GM21423 (cell line): Measurements from ENCODE around the gene GALNT10.
A peak's percentile ranks its signal among the peaks of the same experiment; 100 is the strongest.
"Not testable (repeated sequence)": the region's sequence is repeated elsewhere in the genome, so short reads cannot be mapped to it uniquely, and the experiment has no call there.

Experiments used
- ATAC-seq: cut with Tn5 transposase; IDR thresholded peaks from one replicate; pipeline ENCODE4 v1.9.1; 2021; ENCODE audit warnings: mild to moderate bottlenecking, moderate library complexity; ENCODE audit not compliant: unreplicated experiment

The GALNT10 gene, protein sequence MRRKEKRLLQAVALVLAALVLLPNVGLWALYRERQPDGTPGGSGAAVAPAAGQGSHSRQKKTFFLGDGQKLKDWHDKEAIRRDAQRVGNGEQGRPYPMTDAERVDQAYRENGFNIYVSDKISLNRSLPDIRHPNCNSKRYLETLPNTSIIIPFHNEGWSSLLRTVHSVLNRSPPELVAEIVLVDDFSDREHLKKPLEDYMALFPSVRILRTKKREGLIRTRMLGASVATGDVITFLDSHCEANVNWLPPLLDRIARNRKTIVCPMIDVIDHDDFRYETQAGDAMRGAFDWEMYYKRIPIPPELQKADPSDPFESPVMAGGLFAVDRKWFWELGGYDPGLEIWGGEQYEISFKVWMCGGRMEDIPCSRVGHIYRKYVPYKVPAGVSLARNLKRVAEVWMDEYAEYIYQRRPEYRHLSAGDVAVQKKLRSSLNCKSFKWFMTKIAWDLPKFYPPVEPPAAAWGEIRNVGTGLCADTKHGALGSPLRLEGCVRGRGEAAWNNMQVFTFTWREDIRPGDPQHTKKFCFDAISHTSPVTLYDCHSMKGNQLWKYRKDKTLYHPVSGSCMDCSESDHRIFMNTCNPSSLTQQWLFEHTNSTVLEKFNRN

DNA sequence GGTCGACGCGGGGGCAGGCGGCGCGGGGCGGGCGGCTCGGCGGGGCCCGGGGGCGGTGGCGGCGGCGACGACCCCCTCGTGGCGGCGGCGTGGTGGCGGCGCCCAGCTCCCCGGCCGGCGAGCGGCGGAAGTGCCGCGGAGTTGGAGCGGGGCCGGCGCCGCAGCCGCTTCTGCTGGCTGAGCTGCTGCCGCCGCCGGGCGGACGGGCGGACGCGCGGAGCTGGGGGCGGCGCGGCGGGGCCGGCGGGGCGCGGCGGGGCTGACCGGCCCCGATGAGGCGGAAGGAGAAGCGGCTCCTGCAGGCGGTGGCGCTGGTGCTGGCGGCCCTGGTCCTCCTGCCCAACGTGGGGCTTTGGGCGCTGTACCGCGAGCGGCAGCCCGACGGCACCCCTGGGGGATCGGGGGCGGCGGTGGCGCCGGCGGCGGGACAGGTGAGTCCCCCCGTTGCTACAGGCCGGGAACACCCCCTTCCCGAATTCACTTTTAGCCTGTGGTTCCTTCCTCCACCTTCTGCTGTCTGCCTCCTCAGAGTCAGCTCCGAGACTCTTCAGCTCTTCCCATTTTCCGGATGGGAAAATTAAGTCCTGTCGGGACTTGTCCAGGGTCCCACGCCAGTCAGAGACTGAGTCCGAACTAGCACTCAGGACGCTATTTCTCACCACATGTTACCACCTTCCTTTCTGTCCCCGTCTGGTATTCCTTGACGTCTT is at the start of gene GALNT10:
GALNT10 (plus strand) TSS at position 139 of the 710 bp plus-strand sequence; CDS start at position 273, 134 bp downstream.
- peak; percentile 72 for ATAC-seq

DNA sequence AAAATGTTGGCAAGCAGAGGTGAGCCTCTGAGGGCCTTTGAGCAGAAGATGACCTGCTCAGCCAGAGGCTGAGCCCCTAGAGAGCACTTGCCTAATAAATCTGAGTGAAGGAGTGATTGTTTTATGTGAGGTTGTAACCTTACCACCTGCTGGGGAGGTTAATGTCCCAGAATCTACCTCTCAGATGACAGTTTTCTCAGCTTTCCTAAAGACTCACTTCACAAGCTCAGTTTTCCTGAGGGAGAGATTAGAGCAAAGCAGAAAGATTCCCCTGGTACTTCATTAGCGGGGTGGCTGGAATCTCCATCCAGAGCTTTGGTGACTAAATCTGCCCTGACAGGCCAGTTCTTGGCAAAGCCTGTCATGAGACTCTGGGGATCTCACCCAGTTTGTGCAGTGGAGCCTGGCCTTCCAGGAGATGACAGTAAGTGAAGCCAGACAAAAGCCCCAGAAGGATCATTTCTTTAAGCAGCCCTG is 48.8 kb upstream of the GALNT10 start:
- ATAC-seq = no peak

DNA sequence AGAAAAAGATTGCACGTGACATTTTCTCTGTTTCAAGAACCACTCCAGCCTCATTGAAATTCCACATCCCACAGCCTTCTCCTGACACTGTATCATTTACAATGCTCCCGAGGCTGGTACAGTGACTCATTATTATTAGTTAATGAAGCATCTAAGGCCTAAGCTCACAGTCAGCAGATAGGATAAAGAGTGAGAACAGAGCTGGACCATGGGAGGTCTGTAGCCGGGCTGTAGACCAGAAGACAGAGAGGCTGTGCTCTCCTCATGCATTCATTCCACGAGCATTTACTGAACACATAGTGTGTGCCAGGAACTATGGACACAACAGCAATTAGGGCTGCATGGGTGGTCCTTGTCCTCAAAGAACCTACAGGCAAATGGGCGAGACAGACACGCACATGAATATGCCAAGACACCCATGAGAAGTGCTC is 47.3 kb upstream of the GALNT10 start:
- ATAC-seq = no peak

DNA sequence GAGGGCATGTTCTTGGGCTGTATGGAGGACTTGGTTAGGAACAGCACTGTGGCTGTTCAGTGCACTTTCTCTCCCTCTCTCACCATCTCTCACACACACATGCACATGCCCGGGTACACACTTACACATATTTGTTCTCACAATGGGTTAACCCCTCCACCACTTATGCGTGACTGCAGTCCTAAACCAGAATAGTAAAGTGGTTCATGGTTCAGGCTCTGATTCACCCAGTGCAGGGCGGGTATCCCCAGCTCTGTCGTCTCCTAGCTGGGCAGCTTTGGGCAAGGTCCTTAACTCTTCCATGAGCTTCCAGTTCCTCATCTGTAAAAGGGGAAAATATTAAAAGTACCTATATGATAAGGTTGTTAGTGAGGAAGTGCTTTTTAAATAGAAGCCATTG is 45.3 kb upstream of the GALNT10 start:
- no peak for ATAC-seq

DNA sequence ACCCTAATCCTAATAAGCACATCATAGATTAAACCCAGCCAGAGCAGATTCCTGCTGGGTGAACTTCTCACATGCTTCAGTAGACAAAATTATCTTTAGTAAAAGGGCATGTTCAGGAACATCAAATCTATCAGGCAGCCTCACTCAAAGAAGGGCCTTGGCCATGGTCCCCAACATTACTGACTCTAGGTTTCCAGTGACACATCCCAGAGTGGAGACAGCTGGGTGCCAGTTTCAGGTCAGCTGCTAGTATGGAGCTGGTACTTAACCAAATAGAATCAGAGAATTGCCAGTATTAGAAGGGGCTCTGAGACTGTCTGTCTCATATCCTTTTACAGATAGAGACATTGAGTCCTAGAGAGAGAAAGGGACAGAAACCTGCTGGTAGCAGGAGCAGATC is 44.1 kb upstream of the GALNT10 start:
- ATAC-seq = no peak

DNA sequence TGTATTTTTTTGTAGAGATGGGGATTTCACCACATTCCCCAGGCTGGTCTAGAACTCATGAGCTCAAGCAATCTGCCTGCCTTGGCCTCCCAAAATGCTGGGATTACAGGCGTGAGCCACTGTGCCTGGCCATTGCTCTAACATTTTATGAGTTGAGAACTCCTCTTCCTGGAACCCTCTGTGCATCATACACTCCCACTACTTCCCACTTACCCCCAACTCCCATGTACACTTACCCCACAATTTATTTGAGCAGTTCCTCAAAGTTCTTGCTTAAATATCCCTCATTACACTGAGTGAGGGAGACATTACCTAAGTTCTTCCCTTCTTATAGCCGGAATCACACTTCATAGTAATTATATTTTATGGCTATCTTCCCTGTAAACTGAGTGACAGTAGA is 42.9 kb upstream of the GALNT10 start:
- ATAC-seq = no peak

DNA sequence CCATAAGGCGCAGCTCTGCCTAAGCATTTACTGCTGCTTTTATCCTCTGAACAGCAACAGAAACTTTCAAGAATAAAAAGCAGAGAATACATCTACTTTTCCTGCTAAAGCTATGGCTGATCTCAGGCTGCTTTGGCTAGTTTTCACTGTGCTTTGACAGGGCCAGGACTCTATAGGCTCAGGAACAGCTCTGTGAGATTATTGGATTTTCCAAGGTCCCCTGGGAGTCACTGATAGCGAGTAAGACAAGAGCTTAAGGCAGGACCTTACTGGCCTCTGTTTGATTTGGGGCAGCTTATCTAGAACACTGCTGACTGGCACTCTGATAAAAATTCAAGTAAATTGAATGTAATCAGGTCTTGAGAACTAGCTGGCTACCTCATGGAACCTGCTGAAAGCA is 40.1 kb upstream of the GALNT10 start:
- not testable (repeated sequence) for ATAC-seq

DNA sequence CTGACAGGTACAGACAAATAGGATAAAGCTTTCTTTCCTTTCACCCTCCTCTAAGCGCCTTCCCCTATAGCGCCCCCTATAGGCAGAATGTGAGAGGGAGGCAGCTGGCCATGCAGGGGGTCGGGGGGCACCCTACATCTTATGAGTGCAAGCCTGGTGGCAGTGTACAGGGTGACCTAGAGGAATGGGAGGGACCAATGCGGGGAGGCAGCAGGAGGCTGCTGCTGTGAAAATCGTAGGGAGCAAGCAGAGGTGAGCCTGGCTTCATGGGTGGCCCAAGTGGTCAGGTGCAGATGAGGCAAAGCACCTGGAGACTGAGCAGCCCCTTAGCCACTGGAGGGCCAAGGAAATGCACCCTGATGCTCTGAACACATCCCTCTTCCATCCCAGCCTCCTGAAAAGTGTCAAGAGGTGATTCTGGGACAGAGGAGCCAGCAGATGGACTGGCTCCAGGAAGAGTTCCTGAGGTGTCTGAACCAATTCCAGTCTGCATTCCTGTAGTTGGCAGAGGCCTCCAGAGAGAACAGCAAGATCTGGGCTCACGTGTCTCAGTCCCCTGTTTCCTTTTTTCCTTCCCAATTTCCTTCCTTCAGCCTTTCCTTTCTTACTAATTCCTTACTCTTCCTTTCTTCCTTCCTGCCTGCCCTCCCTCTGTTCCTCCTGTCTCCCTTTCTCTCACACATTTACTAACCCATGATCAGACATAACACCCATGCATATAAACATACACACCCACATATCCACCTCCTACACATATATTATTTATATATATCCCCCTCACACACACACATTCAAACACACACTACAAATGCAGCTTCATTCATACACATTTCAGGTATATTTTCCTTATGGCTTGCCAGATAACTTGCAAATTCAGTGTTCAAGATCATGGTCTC is 32.8 kb upstream of the GALNT10 start:
- ATAC-seq = no peak

DNA sequence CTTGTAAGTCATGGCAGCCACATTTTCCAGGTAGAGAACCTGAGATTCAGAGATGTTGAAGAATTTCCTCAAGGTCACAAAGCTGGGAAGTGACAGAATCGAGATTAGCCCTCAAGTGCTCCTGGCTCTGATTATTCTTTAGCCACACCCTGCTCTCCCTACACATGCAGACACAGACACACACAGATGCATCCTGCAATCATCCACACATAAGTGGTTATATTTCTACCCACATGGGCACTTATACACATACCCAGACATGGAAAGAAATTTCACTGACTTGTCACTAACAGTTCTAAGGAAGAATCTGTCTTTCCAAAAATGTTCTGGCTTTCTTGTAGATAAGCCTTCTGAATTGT is 32.2 kb upstream of the GALNT10 start:
- ATAC-seq = no peak

DNA sequence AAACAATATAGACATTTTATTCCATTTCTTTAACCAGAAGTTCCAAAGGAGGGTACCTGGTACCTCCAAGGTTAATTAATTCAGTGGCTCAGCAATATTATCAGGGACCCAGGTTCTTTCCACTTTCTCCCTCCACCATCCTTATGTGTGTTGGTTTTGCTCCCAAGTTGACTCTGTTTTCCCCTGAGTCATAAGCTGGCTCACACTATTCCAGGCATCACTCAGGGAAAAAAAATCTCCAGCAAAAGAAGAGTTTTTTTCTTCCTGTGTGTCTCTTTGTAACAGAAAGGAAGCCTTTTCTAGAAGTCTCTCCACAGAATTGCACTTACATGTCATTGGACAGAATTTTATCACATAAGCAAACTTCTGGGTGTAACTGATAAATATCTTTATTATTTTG is 31.2 kb upstream of the GALNT10 start:
- no peak for ATAC-seq

DNA sequence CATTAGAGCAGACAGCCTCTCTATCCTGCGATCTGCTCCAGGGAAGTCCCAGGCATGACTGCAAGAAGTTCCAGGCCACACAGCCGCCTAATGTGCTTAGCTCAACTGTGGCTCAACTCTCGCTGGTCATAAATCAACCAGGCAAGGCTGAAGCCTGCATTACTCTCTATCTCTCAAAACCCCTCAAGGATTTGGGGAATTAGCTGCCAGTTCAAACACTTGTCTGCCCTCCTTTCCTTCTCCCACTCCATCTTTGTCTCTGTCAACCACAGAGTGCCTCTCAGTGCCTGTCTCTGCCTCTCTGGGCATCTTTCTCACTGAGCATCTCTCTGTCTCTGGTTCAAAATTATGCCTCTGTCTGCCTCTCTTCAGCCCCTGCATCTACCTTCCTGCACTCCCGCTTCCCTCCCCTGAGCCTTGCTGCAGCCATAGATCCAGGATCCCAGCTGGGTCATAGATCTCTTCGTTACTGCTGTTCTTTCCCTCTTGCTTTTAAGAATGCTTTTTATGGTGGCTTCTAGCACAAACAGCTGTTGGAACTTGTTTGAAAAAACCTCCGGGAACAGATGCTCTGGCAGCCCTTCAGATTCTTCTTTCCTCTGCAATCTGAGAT is 27.9 kb upstream of the GALNT10 start:
- no peak for ATAC-seq

DNA sequence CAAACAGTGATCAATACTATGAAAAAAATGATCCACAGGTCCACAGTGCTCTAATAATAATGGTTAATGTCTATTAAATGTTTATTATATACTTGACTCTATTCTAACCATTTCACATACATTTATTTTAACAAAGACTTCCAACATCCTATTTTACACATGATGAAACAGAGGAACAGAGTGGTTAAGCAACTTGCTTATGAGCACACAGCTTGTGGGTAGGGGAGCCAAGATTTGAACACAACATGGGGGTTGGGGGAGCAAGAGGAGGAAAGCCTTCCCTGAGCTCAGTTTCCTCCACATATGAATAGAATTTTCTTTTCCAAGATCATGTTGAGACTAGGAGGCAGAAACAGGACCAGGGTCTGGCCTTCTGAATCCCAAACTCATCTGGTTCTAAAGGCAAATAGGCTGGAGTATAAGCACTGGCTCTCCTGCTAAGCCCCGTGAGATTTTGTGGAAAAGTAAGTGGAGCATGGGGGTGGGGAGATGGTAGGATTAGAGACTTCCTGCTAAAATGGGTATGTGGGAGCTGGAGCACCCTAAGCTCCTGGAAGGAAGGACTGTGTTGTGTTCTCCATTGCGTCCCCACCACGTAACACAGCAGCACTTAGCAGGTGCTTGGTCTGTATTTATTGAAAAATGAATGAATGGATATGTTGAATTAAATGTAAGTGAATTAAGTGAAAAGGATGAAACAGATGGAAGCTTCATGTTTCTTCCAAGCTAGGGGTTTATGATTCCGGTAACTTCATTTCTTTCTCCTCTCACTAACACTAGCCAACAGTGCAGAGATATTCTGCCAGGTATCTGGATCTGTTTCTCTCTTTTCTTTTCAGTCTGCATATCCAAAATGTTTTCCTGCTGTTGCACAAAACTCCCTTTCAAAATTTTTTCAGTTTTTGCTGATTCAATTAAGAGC is 26.9 kb upstream of the GALNT10 start:
- ATAC-seq = no peak

DNA sequence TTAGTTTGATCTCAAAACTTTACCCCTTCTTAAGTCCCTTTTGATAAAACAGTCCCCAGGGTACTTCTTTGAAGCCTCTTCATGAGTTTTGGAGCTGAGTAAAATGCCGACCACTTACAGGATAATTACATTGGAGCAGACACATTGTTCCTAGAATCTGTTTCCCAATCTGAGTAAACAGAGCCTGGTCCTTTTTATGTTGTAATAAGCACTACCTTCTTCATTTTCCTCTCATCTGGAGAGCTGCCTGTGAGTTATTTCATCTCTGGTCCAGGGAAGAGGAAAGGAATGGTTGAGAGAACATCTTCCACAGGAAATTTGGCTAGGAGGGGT is 26.3 kb upstream of the GALNT10 start:
- no peak for ATAC-seq

DNA sequence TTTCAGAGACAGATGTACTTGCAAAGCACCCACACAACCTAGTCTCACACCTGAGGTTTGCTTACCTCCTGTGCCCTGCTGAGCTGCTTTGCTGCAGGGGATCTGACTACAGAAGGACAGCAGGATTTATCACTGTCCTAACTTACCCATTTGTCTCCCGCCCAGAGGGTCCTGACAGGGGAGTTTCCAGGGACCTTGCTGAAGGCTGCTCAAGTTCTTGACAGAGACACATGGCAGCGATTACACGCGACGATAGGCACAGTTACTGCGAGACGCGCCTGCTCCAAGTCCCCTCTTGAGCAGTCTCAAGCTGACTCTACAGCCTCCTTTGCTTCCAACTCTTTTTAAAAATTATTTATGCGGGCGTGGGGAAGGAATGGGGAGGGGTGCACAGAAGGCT is 24.6 kb upstream of the GALNT10 start:
- ATAC-seq = no peak

DNA sequence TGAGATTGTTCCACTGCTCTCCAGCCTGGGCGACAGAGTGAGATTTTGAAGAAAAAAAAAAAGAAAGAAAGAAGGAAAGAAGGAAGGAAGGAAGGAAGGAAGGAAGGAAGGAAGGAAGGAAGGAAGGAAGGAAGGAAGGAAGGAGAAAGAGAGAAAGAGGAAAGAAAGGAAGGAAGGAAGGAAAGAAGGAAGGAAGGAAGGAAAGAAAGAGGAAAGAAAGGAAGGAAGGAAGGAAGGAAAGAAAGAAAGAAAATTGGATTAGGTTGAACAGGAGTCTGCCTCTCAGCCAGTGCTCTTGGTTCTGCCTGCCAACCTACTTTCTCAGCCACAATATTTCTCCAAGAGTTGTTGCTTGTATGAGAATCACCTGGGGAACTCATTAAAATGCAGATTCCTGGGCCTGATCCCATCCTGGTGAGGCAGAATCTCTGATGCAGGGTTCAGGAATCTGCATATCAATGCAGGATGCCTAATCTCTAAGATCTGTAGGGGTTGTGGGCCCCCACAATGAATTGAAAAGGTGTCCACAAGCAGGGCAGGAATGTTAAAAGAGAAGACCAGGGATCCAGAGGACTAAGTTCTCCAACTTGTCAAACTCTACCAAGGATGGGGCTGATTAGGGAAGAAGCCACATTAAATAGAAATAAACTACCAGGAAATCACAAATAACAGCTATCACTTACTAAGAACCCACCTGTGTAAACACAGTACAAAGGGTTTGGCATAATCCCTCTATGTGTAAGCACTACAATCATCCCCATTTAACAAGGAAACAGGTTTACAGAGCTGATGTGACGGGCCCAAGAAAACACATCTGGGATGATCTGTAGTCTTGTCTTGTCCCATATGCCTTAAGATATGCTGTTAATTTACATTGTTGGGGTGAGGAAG is 23.4 kb upstream of the GALNT10 start:
- no peak for ATAC-seq

DNA sequence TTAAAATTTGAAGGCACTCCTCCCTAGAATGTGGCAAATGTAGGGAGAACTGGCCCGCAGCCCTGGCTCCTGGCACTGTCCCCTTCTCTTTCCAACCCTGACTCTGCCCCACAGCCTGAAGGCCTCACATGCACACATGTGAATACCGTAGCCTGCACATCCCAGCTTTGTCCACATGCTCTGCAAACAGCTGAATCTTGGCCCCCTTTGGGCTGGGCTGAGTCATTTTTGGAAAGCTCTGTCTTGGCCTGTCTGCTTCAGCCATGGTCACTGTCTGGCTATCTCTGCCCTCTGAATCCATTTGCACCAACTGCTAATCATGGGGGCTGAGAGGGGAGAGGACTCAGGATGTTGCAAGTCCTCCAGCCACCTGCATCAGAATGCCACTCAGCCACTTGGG is 22.1 kb upstream of the GALNT10 start:
- ATAC-seq = no peak

DNA sequence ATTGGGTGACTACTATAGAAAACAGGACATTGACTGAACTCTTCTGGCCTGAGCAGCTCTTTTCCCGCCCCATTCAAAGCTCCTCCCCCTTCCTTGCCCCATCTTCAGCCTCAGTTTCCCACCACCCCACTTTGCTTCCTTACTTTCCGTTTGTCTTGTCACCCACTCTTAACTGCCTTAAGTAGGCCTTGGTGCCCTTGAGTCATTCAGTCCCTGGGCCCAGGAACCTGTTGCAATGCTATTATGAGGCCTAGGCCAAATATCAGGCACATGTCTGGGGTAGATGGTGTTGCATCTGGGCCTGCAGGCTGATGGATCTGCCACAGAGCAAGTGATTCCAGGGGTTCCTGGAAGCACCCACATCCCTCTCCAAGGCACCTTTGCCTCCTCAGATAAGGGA is 17.7 kb upstream of the GALNT10 start:
- ATAC-seq = no peak

DNA sequence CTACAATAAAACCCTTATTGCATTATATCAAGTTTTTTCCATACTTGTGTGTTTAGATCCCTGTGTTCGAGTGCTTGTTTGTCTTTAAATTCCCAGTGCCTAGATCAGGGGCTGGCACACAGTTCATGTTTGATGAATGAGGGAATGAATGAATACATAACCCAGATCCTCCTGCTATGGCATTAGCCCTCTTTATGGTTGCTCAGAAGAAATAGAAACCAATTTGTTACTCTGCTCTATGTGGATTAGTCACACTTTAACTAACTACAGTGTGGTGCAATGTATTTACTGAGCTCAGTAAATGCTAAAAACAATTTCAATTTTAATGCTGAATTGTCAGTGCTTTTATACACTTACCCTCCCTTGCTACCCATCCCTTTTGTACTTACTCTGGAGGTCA is 16.4 kb upstream of the GALNT10 start:
- no peak for ATAC-seq

DNA sequence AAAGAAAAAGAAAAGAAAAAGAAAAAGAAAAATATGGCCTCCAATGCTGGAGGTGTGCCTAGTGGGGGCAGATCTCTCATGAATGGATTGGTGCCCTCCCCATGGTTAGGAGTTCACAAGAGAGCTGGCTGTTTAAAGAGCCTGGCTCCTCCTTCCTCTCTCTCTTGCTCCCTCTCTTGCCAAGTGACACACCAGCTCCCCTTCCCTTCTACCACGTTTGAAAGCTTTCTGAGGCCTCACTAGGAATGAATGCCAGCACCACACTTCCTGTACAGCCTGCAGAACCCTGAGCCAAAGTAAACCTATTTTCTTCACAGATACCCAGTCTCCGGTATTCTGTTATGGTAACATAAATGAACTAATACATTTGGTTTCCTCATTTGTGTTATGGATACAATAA is 14.4 kb upstream of the GALNT10 start:
- no peak for ATAC-seq
